Measurements from ENCODE around the gene CTNNA1.

The CTNNA1 gene

DNA sequence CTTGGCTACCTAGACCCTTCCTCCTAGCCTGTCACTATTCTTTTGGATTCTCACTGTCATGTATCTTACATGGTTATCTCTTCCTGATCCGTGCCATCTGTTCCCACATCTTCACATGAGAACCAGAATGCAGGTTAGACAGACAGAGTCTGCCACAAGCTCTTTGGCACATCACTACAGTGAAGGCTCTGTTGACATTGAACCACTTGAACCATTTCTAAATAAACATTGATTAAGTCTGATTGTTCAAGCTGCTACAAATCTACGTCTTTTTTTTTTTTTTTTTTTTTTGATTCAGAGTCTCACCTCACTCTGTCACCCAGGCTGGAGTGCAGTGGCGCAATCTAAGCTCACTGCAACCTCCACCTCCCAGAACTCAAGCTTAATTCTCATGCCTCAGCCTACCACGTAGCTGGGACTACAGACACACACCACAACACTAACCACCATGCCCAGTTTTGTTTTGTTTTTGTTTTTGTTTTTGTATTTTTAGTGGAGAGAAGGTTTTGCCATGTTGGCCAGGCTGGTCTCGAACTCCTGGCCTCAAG is 207.0 kb downstream of the CTNNA1 start:
- DNase-seq (ENCODE audit: low spot score), result no peak
- TF ChIP-seq, protein P1, sequence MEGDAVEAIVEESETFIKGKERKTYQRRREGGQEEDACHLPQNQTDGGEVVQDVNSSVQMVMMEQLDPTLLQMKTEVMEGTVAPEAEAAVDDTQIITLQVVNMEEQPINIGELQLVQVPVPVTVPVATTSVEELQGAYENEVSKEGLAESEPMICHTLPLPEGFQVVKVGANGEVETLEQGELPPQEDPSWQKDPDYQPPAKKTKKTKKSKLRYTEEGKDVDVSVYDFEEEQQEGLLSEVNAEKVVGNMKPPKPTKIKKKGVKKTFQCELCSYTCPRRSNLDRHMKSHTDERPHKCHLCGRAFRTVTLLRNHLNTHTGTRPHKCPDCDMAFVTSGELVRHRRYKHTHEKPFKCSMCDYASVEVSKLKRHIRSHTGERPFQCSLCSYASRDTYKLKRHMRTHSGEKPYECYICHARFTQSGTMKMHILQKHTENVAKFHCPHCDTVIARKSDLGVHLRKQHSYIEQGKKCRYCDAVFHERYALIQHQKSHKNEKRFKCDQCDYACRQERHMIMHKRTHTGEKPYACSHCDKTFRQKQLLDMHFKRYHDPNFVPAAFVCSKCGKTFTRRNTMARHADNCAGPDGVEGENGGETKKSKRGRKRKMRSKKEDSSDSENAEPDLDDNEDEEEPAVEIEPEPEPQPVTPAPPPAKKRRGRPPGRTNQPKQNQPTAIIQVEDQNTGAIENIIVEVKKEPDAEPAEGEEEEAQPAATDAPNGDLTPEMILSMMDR (IDR thresholded peaks at IDR 0.05; ENCODE audit: extremely low read depth, missing control alignments), result no peak

DNA sequence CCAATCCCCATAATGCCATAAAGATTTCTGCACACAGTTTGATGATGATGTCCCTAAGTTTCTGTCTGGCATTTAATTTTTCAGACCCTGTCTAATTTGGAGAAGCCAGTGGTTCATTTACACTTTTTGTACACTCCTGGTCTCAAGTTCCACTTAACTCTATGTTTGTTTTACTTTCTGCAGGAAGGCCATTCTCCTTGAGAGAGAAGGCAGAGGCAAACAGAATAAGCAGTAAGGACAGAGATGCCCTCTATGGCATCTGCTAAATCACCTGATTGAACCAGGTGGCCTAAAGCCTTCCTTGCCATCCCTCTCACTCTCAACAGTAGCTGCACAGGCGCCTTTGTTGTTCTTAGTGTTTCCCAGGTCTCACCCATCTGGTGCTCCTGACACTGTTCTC is 208.0 kb downstream of the CTNNA1 start:
- DNase-seq (ENCODE audit: low spot score), result no peak
- TF ChIP-seq, protein P1 (IDR thresholded peaks at IDR 0.05; ENCODE audit: extremely low read depth, missing control alignments), result no peak

DNA sequence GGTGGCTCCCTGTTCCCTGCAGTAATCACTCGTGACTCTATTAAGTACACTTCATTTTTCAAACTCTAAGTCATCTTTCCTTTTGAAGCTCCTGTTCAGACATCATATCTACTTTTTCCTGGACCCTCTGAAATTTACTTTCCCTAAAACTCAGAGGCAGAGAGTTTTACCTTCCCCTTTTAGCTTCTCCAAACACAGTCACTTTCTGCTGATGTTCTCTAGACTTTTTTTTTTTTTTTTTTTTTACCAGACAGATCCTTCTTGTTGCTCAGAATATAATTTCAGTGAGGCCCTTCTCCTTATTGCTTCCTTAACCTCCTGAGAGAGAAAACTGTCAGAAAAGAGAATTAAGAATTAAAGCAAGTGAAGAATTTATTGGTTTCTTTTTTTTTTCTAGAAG is 208.5 kb downstream of the CTNNA1 start:
- TF ChIP-seq, protein P1 (IDR thresholded peaks at IDR 0.05; ENCODE audit: extremely low read depth, missing control alignments), result no peak
- no peak for DNase-seq (ENCODE audit: low spot score)

DNA sequence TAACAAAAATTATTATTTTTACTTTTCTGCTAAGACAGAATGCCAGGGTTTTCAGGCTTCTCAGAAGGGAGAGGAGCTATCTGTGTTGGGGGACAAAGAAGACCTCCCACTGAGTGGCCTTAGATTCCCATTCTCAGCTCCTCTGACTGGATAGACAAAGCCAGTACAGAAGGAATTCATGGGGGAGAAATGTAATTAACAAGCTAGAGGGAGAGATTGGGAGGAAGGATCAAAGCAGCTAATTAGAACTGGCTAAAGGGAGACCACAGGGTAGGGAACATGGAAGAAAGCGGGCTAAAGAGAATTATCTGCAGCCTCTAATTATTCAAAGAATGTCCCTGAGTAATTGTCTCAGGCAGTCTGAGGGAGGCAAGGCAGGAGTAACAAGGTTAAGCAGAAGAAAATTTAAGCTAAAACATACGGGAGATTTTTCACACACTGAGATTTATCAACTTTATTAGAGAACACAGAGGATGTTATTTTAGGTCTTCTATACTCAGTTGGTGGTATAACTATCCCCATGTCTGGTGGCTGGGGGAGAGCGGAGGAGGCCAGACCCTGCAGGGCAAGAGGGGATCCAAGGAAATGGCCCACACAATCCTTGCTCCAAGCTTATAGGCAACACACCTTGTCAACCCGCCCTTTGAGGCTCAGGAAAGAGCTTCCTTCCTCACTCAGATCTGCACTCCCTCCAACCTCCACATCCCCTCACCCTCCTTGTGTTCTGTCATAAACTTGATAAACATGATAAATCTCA is 209.6 kb downstream of the CTNNA1 start:
- DNase-seq (ENCODE audit: low spot score), result no peak
- TF ChIP-seq, protein P1 (IDR thresholded peaks at IDR 0.05; ENCODE audit: extremely low read depth, missing control alignments), result no peak

DNA sequence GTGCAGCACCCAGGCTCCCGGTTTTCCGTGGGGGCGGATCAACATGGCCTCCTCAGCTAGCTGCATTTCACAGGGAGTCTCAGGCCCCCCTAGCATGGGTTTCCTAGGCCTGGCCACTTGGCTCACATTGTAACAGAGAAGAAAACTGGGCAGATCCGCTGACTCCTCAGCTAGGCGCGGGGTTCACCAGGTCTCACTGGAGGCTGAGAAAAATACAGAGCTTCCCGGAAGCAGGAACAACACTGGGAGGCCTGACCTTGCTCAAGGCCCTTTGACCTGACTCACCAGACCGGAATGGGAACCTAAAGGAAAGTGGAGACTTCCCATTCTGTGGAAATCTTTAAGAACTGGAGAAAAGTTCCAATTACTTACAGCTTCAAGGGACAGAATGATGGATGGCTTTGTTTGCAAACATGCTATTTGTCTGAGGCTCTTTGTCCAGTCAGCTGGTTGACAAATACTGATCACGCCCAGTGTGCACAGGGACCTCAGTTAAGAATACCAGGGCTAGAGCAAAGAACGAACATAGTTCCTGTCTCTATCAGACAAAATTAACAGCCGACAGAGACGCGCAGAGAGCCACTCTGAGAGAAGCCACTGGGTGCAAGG is 210.6 kb downstream of the CTNNA1 start:
- no peak for DNase-seq (ENCODE audit: low spot score)

DNA sequence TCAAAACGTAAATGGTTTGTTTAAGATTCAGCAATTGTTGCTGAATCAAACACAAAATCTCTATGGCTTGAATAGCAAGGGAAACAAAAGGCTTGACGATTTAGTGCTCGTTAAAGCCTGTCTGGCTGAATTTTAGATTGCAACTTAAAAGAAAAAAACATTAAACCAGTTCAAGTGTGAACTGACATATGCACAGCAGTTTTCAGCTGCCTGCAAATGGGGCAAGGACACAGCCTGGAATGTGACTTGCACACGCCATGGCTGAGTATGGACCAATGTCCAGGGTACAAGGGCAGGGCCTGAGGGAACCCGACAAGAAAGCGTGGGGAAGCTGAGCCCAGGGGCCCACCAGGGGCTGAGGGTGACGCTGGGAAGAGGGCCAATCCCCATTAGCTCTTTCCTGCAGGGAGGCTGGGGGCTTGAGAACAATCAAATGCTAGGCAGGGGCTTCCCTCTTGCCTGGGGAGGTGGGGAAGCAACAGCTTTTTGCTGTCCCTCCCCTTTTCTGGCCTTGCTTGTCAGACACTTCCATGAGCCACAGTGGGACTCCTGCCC is 211.5 kb downstream of the CTNNA1 start:
- no peak for DNase-seq (ENCODE audit: low spot score)
- TF ChIP-seq, protein P1 (IDR thresholded peaks at IDR 0.05; ENCODE audit: extremely low read depth, missing control alignments), result no peak

More for the DNA sequence above, 210.6 kb downstream of the CTNNA1 start:
- TF ChIP-seq, protein P1 (IDR thresholded peaks at IDR 0.05; ENCODE audit: extremely low read depth, missing control alignments), result no peak

DNA sequence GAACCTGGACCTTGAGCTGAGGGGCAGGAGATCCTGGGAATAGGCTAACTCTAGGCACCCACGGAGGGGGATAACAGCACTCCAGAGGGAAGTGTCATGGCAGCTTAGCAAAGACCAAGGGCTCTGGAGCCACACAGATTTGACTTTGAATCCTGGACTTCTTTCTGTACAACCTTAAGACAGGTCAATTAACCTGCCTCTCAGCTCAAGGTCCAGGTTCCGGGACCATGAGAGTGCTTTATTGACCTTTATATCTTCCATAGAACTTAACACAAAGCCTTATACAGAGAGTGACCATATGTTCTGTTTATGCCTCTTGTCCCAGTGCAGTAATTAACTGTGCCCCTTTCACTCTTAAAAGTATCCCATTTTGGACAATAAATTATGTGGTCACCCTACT is 212.4 kb downstream of the CTNNA1 start:
- TF ChIP-seq, protein P1 (IDR thresholded peaks at IDR 0.05; ENCODE audit: extremely low read depth, missing control alignments), result no peak
- no peak for DNase-seq (ENCODE audit: low spot score)
